C4-2B (cell line): ENCODE data around the gene GAMT.

ENCODE experiments used
- CTCF ChIP-seq: fragments of 450-650 bp; conservative IDR thresholded peaks from 2 replicates; pipeline ENCODE4 v1.5.1; 2017; ENCODE audit warnings: mild to moderate bottlenecking
- ZFX ChIP-seq: fragments of 450-650 bp; IDR thresholded peaks from 2 replicates; pipeline ENCODE4 v1.6.1; 2017

GRCh38 chr19:1377176-1377964 lies 24.0 kb downstream of the GAMT start:
- TF ChIP-seq CTCF = no peak
- no peak for TF ChIP-seq ZFX
